NCI-H187 (cell line): ENCODE results near the gene POLE3.
"Not testable (repeated sequence)": the region's sequence is repeated elsewhere in the genome, so short reads cannot be mapped to it uniquely, and the experiment has no call there.

ENCODE experiments used
- DNase-seq, 2 experiments: peaks; one replicate each; lab custom pipeline; 2025; lab: John Stamatoyannopoulos, UW

Gene POLE3

GRCh38 chr9:113410207-113410864 lies at the start of gene POLE3, which contains the start of gene C9orf43:
Gene POLE3, minus strand, starts transcription at chr9:113410675. Its CDS starts 382 bp downstream, at chr9:113410293.
Gene C9orf43, plus strand, starts transcription at chr9:113410747. Its CDS starts 2,747 bp downstream, at chr9:113413494.
- DNase-seq: peak; percentile 77 to 86

GRCh38 chr9:113456235-113456634 lies 45.8 kb upstream of the POLE3 start:
- no peak for DNase-seq

GRCh38 chr9:113454914-113455761 lies 44.7 kb upstream of the POLE3 start:
- DNase-seq: no peak

- DNase-seq: no peak
Measured at GRCh38 chr9:113452113-113452605, 41.7 kb upstream of the POLE3 start.

- DNase-seq: no peak
Measured at GRCh38 chr9:113449376-113449775, 38.9 kb upstream of the POLE3 start.

GRCh38 chr9:113446323-113446740 lies 35.9 kb upstream of the POLE3 start:
- DNase-seq: no peak

- no peak for DNase-seq
Measured at GRCh38 chr9:113444736-113445135, 34.3 kb upstream of the POLE3 start.

GRCh38 chr9:113437716-113438115 lies 27.2 kb upstream of the POLE3 start:
- not testable (repeated sequence) for DNase-seq

- no peak for DNase-seq
Measured at GRCh38 chr9:113436728-113437515, 26.4 kb upstream of the POLE3 start.

GRCh38 chr9:113431191-113431590 lies 20.7 kb upstream of the POLE3 start:
- no peak for DNase-seq

- DNase-seq: no peak
Measured at GRCh38 chr9:113428062-113428615, 17.7 kb upstream of the POLE3 start.

- no peak for DNase-seq
Measured at GRCh38 chr9:113427629-113428028, 17.2 kb upstream of the POLE3 start.

- DNase-seq: no peak
Measured at GRCh38 chr9:113426701-113427100, 16.2 kb upstream of the POLE3 start.

GRCh38 chr9:113425072-113425471 lies 14.6 kb upstream of the POLE3 start:
- no peak for DNase-seq

- no peak for DNase-seq
Measured at GRCh38 chr9:113421726-113422125, 11.3 kb upstream of the POLE3 start.

GRCh38 chr9:113417370-113417769 lies 6.9 kb upstream of the POLE3 start:
- DNase-seq: no peak

GRCh38 chr9:113416149-113416721 lies 5.8 kb upstream of the POLE3 start:
- DNase-seq: no peak

GRCh38 chr9:113409883-113410206 lies 630 bp downstream of the POLE3 start:
- no peak for DNase-seq

GRCh38 chr9:113409481-113409880 lies 994 bp downstream of the POLE3 start:
- DNase-seq: no peak

GRCh38 chr9:113406873-113407511 lies 3.5 kb downstream of the POLE3 start:
- DNase-seq: not testable (repeated sequence)

- DNase-seq: not testable (repeated sequence)
Measured at GRCh38 chr9:113406353-113406752, 4.1 kb downstream of the POLE3 start.
